ENCODE results near the gene KIAA0513.

DNA sequence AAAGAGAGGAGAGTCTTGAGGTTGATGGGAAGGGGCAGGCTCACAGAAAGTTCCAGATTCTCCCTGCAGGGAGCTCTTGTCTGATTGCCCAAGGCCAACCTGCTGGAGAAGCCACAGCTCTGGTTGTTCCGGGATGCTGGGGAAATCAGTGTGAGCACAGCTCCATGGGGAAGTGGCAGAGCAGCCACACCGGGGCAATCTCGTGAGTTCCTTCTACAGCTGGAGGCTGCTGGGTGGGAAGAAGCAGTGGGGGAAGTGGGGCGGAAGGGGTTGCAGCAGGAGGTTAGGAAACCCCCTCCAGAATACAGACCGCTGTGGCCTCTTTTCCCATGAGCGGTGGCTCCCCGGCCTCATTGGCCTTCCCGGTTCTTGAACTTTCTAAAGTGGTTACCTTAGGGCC is 34.0 kb downstream of the KIAA0513 start:
- TF ChIP-seq, protein P1, sequence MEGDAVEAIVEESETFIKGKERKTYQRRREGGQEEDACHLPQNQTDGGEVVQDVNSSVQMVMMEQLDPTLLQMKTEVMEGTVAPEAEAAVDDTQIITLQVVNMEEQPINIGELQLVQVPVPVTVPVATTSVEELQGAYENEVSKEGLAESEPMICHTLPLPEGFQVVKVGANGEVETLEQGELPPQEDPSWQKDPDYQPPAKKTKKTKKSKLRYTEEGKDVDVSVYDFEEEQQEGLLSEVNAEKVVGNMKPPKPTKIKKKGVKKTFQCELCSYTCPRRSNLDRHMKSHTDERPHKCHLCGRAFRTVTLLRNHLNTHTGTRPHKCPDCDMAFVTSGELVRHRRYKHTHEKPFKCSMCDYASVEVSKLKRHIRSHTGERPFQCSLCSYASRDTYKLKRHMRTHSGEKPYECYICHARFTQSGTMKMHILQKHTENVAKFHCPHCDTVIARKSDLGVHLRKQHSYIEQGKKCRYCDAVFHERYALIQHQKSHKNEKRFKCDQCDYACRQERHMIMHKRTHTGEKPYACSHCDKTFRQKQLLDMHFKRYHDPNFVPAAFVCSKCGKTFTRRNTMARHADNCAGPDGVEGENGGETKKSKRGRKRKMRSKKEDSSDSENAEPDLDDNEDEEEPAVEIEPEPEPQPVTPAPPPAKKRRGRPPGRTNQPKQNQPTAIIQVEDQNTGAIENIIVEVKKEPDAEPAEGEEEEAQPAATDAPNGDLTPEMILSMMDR (conservative IDR thresholded peaks at IDR 0.05; ENCODE audit: low read depth, low read length) = no peak
- no peak for TF ChIP-seq EZH2 (IDR thresholded peaks at IDR 0.05; ENCODE audit: borderline replicate concordance, low read depth, low read length, poor library complexity, severe bottlenecking)
